ENCODE results near the gene TSPAN15.

Gene TSPAN15

DNA sequence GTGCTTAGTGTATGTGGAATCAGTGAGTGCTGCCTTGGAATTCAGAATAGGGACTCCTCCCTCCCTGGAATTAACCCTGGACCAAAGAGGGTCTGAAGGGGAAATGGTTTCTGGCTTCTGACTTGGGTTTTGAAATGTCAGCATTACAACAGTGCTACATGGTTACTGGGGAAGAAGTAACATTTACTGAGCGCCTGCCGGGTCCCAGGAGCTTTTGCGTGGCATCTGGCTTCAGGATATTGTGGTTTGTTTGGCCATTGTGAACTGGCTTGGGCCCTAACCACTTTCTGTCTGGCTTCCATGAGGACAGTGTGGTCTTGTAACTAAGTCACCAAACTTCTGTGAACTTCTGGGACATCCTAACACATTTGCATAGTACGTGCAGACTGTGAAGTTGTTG, 21.3 kb downstream of the TSPAN15 start:
- H3K4me2 ChIP-seq (ENCODE audit: insufficient read depth, low read length), result no peak overlapping the region
- H3K27ac ChIP-seq (ENCODE audit: low read length), result no peak overlapping the region
- H4K20me1 ChIP-seq (ENCODE audit: insufficient read depth, low read length), result no peaks in the 10 kb centered on the region
- no peaks in the 10 kb centered on the region for H3K27me3 ChIP-seq (ENCODE audit: insufficient read depth, low read length, poor library complexity)
- H3K79me2 ChIP-seq (ENCODE audit: insufficient read depth, low read length), result no peaks in the 10 kb centered on the region
- H3K4me3 ChIP-seq (ENCODE audit: low read depth in 1 of 2, low read length in 2 of 2), result no peak overlapping the region
- TF ChIP-seq, protein P1, sequence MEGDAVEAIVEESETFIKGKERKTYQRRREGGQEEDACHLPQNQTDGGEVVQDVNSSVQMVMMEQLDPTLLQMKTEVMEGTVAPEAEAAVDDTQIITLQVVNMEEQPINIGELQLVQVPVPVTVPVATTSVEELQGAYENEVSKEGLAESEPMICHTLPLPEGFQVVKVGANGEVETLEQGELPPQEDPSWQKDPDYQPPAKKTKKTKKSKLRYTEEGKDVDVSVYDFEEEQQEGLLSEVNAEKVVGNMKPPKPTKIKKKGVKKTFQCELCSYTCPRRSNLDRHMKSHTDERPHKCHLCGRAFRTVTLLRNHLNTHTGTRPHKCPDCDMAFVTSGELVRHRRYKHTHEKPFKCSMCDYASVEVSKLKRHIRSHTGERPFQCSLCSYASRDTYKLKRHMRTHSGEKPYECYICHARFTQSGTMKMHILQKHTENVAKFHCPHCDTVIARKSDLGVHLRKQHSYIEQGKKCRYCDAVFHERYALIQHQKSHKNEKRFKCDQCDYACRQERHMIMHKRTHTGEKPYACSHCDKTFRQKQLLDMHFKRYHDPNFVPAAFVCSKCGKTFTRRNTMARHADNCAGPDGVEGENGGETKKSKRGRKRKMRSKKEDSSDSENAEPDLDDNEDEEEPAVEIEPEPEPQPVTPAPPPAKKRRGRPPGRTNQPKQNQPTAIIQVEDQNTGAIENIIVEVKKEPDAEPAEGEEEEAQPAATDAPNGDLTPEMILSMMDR (IDR thresholded peaks at IDR 0.05; ENCODE audit: borderline replicate concordance, extremely low read depth, low read length, poor library complexity, severe bottlenecking), result no peak
- TF ChIP-seq EZH2 (IDR thresholded peaks at IDR 0.05; ENCODE audit: borderline replicate concordance, low read depth, low read length, severe bottlenecking), result no peak
- ATAC-seq (ENCODE audit: insufficient read depth, low read depth) (no peak), DNase-seq (no peak)
- H3K36me3 ChIP-seq (ENCODE audit: insufficient read depth, low read length), result no peaks in the 10 kb centered on the region
- H3K4me1 ChIP-seq (ENCODE audit: insufficient read depth, low read length), result no peaks in the 10 kb centered on the region
- H3K9me3 ChIP-seq (ENCODE audit: insufficient read depth, low read length, severe bottlenecking), result no peaks in the 10 kb centered on the region
- no peak overlapping the region for H2AFZ ChIP-seq (ENCODE audit: low read depth, low read length)
- no peak overlapping the region for H3K9ac ChIP-seq (ENCODE audit: low read depth, low read length)

DNA sequence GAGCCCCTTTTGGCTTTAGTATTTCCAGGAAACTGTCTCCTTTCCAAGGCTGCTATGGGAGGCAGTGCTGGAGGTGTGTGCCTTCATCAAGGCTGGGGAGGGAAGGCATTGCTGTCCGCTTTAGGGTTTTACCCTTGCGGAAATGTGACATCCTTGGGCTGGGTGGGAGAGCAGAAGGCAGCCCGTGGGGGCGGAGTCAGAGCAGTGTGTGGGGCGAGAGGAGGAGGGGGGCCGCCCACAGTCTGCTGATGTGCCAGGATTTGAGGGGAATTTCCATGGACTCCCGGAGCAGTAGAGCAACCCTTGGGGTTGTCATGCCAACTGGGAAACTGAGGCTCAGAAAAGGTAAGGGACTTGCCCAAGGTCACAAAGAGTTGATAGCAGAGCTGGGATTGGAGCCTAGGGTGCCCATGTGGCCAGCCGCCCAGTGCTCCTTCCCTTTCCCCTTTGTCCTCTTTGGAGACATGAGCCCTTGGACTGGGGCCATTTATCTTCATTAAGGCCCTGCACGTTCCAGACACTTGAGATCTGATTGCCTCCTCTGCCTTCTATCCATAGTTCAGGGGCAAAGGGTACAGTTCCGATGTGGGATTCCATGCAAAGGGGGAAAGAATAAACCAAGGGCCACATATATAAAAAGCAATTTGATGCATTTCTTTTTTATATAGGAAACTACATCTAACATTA, 22.2 kb downstream of the TSPAN15 start:
- no peak overlapping the region for H2AFZ ChIP-seq (ENCODE audit: low read depth, low read length)
- no peak for DNase-seq
- H3K27ac ChIP-seq (ENCODE audit: low read length), result no peak overlapping the region
- no peak overlapping the region for H3K9ac ChIP-seq (ENCODE audit: low read depth, low read length)
- no peaks in the 10 kb centered on the region for H4K20me1 ChIP-seq (ENCODE audit: insufficient read depth, low read length)
- H3K4me1 ChIP-seq (ENCODE audit: insufficient read depth, low read length), result no peaks in the 10 kb centered on the region
- no peaks in the 10 kb centered on the region for H3K9me3 ChIP-seq (ENCODE audit: insufficient read depth, low read length, severe bottlenecking)
- no peak overlapping the region for H3K4me2 ChIP-seq (ENCODE audit: insufficient read depth, low read length)
- TF ChIP-seq, protein P1 (IDR thresholded peaks at IDR 0.05; ENCODE audit: borderline replicate concordance, extremely low read depth, low read length, poor library complexity, severe bottlenecking), result no peak
- no peak for TF ChIP-seq EZH2 (IDR thresholded peaks at IDR 0.05; ENCODE audit: borderline replicate concordance, low read depth, low read length, severe bottlenecking)
- no peaks in the 10 kb centered on the region for H3K27me3 ChIP-seq (ENCODE audit: insufficient read depth, low read length, poor library complexity)
- no peak overlapping the region for H3K4me3 ChIP-seq (ENCODE audit: low read depth in 1 of 2, low read length in 2 of 2)
- no peaks in the 10 kb centered on the region for H3K36me3 ChIP-seq (ENCODE audit: insufficient read depth, low read length)
- no peak for ATAC-seq (ENCODE audit: insufficient read depth, low read depth)
- H3K79me2 ChIP-seq (ENCODE audit: insufficient read depth, low read length), result no peaks in the 10 kb centered on the region

DNA sequence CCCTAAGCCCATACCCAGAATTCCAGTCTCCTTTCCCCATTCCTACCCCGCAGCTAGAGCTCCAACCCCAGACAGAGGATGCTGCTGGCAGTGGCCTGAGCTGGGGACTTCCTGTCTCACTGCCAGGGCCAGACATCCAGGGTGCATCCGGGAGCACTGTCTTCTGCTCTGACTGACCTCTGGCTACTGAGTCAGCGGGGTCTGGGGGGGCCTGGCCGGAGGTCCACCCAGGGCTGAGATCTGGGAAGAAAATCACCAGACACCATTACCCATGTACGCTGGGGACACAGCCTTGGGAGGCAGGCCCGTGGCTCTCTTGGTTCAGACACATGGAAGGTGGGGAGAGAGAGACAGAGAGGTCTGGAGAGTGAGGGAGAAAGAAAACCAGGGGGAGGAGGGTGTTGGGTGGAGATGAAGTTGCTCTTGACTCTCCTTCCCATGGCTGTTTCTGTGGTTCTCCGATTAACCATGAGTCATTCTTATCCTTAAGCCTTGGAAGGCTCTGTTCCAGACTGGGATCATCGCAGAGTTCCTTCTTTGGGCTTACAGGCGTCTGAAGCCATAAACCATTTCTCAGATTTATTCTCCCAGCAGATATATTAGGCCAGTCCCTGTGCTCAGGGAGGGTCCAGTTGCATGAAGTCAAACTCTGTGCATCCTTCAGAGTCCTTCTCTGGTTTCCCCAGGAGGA, 23.6 kb downstream of the TSPAN15 start:
- Histone ChIP-seq H4K20me1 (ENCODE audit: insufficient read depth, low read length) (no peaks in the 10 kb centered on the region; the same call in 1 of the 2 replicates), H3K79me2 (ENCODE audit: insufficient read depth, low read length) (no peaks in the 10 kb centered on the region), H2AFZ (ENCODE audit: low read depth, low read length) (no peak overlapping the region), H3K36me3 (ENCODE audit: insufficient read depth, low read length) (no peaks in the 10 kb centered on the region), H3K4me3 (ENCODE audit: low read depth in 1 of 2, low read length in 2 of 2) (no peak overlapping the region), H3K9ac (ENCODE audit: low read depth, low read length) (no peak overlapping the region), H3K27me3 (ENCODE audit: insufficient read depth, low read length, poor library complexity) (no peaks in the 10 kb centered on the region), H3K4me1 (ENCODE audit: insufficient read depth, low read length) (no peaks in the 10 kb centered on the region), H3K9me3 (ENCODE audit: insufficient read depth, low read length, severe bottlenecking) (no peaks in the 10 kb centered on the region), H3K27ac (ENCODE audit: low read length) (no peak overlapping the region), H3K4me2 (ENCODE audit: insufficient read depth, low read length) (no peak overlapping the region)
- DNase-seq (no peak), ATAC-seq (ENCODE audit: insufficient read depth, low read depth) (no peak)
- TF ChIP-seq, protein P1 (IDR thresholded peaks at IDR 0.05; ENCODE audit: borderline replicate concordance, extremely low read depth, low read length, poor library complexity, severe bottlenecking), result no peak
- no peak for TF ChIP-seq EZH2 (IDR thresholded peaks at IDR 0.05; ENCODE audit: borderline replicate concordance, low read depth, low read length, severe bottlenecking)

Data from DND-41 (cell line).